Right kidney (tissue), 1 donor: ENCODE results near the gene PCDHGA7.
"Not testable (repeated sequence)": the region's sequence is repeated elsewhere in the genome, so short reads cannot be mapped to it uniquely, and the experiment has no call there.

Experiments
- DNase-seq: peaks from one replicate; pipeline ENCODE4 v3.0.0-alpha.2; 2016

Gene PCDHGA7

GRCh38 chr5:141397756-141398551, 15.4 kb downstream of the PCDHGA7 start, which contains the start of gene PCDHGB5:
Gene PCDHGB5 (plus strand): TSS chr5:141397947. CDS start chr5:141398128, 181 bp downstream.
- peak; percentile 41 for DNase-seq

GRCh38 chr5:141398608-141399007, 16.1 kb downstream of the PCDHGA7 start:
- no peak for DNase-seq

GRCh38 chr5:141399555-141400258, 17.2 kb downstream of the PCDHGA7 start:
- DNase-seq, result no peak

GRCh38 chr5:141402553-141403243, 20.2 kb downstream of the PCDHGA7 start, which contains the start of gene PCDHGA9:
Gene PCDHGA9 (plus strand): TSS chr5:141402778. CDS start chr5:141402953, 175 bp downstream.
- DNase-seq, result peak; percentile 33

DNA sequence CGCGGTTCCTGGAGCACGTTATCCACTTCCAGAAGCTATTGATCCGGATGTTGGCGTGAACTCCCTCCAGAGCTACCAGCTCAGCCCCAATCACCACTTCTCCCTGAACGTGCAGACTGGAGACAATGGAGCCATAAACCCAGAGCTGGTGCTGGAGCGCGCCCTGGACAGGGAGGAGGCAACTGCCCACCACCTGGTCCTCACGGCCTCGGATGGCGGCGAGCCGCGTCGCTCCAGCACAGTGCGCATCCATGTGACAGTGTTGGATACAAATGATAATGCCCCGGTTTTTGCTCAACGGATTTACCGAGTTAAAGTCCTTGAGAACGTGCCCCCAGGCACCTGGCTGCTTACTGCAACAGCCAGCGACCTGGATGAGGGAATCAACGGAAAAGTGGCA, 20.8 kb downstream of the PCDHGA7 start:
- no peak for DNase-seq

GRCh38 chr5:141407790-141408505, 25.4 kb downstream of the PCDHGA7 start, which contains the start of gene PCDHGB6:
Gene PCDHGB6 (plus strand): TSS chr5:141408021. CDS start chr5:141408203, 182 bp downstream.
- peak; percentile 51 for DNase-seq

- no peak for DNase-seq
Observed at GRCh38 chr5:141409598-141410306, 27.2 kb downstream of the PCDHGA7 start.

DNA sequence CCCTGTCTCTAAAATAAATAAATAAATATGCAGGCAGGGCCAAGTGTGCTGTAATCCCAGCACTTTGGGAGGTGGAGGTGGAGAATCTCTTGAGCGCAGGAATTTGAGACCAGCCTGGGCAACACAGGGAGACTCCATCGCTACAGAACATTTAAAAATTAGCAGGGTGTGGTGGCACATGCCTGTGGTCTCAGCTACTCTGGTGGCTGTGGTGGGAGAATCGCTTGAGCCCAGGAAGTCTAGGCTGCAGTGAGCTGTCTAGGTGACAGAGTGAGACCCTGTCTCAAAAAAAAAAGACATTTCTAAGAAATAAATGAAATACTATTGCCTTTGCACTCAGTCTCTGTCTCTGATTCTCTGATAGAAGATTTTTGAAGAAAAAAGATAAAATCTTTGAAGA, 29.0 kb downstream of the PCDHGA7 start:
- DNase-seq, result no peak

DNA sequence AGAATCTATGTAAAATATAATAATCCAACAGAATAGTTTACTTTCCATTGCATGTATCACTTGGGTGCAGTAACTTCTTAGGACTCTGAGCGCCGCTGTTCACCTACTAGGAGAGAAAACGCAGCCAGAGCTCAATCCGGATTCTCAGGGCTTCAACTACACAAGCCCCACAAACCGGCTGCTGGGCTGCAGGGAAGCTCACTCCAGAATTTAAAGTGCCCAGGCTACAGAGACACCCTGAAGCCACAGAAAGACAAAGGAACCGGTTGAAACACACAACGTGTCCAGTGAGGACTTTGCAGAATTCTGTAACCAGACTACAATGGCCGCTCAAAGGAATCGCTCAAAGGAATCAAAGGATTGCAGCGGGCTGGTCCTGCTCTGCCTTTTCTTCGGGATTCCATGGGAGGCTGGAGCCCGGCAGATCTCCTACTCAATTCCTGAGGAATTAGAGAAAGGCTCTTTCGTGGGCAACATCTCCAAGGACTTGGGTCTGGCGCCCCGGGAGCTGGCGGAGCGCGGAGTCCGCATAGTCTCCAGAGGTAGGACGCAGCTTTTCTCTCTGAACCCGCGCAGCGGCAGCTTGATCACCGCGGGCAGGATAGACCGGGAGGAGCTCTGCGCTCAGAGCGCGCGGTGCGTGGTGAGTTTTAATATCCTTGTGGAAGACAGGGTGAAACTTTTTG, 30.5 kb downstream of the PCDHGA7 start, which contains the start of gene PCDHGA10:
PCDHGA10 (plus strand) TSS at position 134 of the 686 bp plus-strand sequence; CDS start at position 323, 189 bp downstream.
- peak; percentile 31 for DNase-seq

- DNase-seq, result no peak
Observed at GRCh38 chr5:141413540-141414069, 31.1 kb downstream of the PCDHGA7 start.

GRCh38 chr5:141414548-141415274, 32.2 kb downstream of the PCDHGA7 start:
- not testable (repeated sequence) for DNase-seq

- not testable (repeated sequence) for DNase-seq
Observed at GRCh38 chr5:141415275-141415618, 32.7 kb downstream of the PCDHGA7 start.

DNA sequence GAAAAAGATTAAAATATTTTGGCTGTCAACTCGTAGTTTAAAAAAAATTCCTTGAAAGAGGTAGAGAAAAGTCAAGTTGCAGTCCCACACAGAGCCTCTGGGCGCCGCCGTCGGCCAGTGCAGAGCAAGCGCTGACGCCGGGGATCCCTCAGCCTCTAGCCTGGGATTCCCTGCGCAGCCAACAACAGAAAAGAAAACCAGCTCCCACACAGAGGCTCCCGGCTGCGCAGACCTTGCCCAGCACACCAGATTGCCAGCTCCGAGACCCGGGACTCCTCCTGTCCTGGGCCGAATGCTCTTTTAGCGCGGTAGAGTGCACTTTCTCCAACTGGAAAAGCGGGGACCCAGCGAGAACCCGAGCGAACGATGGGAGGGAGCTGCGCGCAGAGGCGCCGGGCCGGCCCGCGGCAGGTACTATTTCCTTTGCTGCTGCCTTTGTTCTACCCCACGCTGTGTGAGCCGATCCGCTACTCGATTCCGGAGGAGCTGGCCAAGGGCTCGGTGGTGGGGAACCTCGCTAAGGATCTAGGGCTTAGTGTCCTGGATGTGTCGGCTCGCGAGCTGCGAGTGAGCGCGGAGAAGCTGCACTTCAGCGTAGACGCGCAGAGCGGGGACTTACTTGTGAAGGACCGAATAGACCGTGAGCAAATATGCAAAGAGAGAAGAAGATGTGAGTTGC, 35.1 kb downstream of the PCDHGA7 start, which contains the start of gene PCDHGB7:
PCDHGB7 (plus strand) TSS at position 184 of the 679 bp plus-strand sequence; CDS start at position 367, 183 bp downstream.
- DNase-seq, result peak; percentile 66

DNA sequence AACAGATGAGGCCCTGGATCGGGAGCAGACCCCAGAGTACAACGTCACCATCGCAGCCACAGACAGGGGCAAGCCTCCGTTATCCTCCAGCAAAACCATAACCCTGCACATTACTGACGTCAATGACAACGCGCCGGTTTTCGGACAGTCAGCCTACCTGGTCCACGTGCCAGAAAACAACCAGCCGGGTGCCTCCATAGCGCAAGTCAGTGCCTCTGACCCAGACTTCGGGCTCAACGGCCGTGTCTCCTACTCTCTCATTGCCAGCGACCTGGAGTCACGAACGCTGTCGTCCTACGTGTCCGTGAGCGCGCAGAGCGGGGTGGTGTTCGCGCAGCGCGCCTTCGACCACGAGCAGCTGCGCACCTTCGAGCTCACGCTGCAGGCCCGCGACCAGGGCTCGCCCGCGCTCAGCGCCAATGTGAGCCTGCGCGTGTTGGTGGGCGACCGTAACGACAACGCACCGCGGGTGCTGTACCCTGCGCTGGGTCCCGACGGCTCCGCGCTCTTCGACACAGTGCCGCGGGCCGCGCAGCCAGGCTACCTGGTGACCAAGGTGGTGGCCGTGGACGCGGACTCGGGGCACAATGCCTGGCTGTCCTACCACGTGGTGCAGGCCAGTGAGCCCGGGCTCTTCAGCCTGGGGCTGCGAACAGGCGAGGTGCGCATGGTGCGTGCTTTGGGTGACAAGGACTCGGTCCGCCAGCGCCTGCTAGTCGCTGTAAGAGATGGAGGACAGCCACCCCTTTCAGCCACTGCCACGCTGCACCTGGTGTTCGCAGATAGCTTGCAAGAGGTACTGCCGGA, 36.7 kb downstream of the PCDHGA7 start:
- DNase-seq, result no peak

DNA sequence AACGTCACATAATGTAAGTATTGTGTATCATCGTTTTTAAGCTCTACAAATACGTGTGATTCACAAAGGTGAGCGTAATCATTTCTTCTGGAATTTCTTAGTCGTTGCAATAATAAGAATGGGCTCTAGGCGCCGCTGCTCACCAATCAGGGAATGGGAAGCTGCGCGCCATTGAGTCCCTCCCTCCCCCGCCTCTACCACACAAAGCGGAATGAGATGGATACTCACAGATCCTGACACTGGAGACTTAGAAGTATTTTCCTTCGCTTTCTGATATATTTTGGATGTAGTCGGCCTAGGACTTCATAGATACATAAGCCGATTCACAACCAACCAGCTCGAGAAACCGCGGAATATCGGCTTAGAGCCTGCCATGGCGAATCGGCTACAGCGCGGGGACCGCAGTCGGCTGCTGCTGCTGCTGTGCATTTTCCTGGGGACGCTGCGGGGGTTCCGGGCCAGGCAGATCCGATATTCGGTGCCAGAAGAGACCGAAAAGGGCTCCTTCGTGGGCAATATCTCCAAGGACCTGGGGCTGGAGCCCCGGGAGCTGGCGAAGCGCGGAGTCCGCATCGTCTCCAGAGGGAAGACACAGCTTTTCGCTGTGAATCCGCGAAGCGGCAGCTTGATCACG, 38.4 kb downstream of the PCDHGA7 start, which contains the start of gene PCDHGA11:
PCDHGA11 (plus strand) TSS at position 197 of the 634 bp plus-strand sequence; CDS start at position 374, 177 bp downstream.
- DNase-seq, result peak; percentile 41

DNA sequence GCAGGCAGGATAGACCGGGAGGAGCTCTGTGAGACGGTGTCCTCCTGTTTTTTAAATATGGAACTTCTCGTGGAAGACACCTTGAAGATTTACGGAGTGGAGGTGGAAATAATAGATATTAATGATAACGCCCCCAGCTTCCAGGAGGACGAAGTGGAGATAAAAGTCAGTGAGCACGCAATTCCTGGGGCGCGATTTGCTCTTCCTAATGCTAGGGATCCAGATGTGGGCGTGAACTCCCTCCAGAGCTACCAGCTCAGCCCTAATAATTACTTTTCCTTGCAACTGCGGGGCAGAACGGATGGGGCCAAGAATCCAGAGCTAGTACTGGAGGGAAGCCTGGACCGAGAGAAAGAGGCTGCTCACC, 38.9 kb downstream of the PCDHGA7 start:
- no peak for DNase-seq

- no peak for DNase-seq
Observed at GRCh38 chr5:141422742-141423291, 40.3 kb downstream of the PCDHGA7 start.
